Tibial nerve (tissue), 3 donors: ENCODE results near the gene TMEM26.

Source experiments
- POLR2A ChIP-seq, 2 donors: fragments of 450-650 bp; IDR thresholded peaks; one replicate each; pipeline ENCODE4 v1.6.1; 2017; ENCODE audit warnings: antibody characterized with exemption in 2 of 2, mild to moderate bottlenecking in 2 of 2, moderate library complexity in 2 of 2
- TF ChIP-seq, protein P1 (sequence below), 5 experiments: fragments of 200-600 bp in 3 of 5; fragments of 450-650 bp in 2 of 5; sonication (generic) in 3 of 5; IDR thresholded peaks; one replicate each; pipeline ENCODE4 v1.5.1; 2016 to 2019; ENCODE audit warnings: antibody characterized with exemption in 5 of 5, mild to moderate bottlenecking in 3 of 5, moderate library complexity in 2 of 5

DNA sequence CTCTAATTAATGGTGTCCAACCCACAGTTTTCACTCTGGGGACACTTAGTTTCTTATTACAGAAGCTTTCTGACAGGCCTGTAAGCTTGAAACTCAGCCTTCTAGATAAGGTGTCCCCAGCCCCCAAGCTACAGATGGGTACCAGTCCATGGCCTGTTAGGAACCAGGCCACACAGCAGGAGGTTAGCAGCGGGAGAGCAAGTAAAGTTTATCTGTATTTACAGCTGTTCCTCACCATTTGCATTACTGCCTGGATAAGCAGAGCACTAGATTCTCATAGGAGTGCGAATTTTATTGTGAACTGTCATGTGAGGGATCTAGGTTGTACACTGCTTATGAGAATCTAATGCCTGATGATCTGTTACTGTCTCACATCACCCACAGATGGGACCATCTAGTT, 93.7 kb downstream of the TMEM26 start:
- TF ChIP-seq, protein P1, sequence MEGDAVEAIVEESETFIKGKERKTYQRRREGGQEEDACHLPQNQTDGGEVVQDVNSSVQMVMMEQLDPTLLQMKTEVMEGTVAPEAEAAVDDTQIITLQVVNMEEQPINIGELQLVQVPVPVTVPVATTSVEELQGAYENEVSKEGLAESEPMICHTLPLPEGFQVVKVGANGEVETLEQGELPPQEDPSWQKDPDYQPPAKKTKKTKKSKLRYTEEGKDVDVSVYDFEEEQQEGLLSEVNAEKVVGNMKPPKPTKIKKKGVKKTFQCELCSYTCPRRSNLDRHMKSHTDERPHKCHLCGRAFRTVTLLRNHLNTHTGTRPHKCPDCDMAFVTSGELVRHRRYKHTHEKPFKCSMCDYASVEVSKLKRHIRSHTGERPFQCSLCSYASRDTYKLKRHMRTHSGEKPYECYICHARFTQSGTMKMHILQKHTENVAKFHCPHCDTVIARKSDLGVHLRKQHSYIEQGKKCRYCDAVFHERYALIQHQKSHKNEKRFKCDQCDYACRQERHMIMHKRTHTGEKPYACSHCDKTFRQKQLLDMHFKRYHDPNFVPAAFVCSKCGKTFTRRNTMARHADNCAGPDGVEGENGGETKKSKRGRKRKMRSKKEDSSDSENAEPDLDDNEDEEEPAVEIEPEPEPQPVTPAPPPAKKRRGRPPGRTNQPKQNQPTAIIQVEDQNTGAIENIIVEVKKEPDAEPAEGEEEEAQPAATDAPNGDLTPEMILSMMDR (IDR thresholded peaks at IDR 0.05), result no peak
- TF ChIP-seq POLR2A (IDR thresholded peaks at IDR 0.05), result no peak
